ENCODE measurements around the gene NETO2.

Gene NETO2

DNA sequence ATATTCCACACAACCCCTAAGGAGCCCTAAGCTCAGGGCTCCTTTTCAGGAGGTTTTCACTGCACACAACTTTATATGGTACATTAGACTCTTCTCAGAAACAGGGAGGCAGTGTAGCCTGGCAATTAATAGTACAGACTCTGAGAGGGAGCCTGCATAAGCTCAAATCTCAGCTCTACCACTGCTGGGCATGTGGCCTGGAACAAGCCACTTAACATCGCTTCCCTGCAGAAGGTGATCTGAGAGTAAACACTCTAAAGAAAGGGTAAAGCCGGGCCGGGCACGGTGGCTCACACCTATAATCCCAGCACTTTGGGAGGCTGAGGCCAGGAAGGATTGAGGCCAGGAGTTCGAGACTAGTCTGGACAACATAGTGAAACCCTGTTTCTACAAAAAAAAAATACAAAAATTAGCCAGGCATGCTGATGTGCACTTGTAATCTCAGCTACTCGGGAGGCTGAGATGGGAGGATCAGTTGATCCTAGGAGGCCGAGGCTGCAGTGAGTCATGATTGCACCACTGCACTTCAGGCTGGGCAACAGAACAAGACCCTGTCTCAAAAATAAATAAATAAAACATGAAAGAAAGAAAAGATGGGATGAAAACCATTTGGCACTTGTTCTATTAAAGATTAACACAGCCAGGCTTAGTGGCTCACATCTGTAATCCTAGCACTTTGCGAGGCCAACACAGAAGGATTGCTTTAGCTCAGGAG is 99.6 kb downstream of the NETO2 start:
- Histone ChIP-seq H3K4me3 (ENCODE audit: low read depth in 1 of 2, low read length in 1 of 2) (no peak overlapping the region), H3K27me3 (peaks cover 9% of the 10 kb centered on the region), H3K4me1 (ENCODE audit: control insufficient read depth in 1 of 2, insufficient read depth in 1 of 2, low read depth in 1 of 2, low read length in 1 of 2) (no peaks in the 10 kb centered on the region), H3K36me3 (no peaks in the 10 kb centered on the region), H3K9me3 (no peaks in the 10 kb centered on the region), H3K27ac (no peak overlapping the region)
- no peak for TF ChIP-seq CTCF (IDR thresholded peaks at IDR 0.05)

- no peaks in the 10 kb centered on the region for H3K36me3 ChIP-seq
- peaks cover 1 to 2% of the 10 kb centered on the region in 2 experiments for H3K4me1 ChIP-seq (ENCODE audit: control insufficient read depth in 1 of 2, insufficient read depth in 1 of 2, low read depth in 1 of 2, low read length in 1 of 2)
- no peak for TF ChIP-seq CTCF (IDR thresholded peaks at IDR 0.05)
- peaks cover 16% of the 10 kb centered on the region for H3K27me3 ChIP-seq
- H3K9me3 ChIP-seq = no peaks in the 10 kb centered on the region
- H3K27ac ChIP-seq = no peak overlapping the region
- H3K4me3 ChIP-seq (ENCODE audit: low read depth in 1 of 2, low read length in 1 of 2) = no peak overlapping the region
Measured at GRCh38 chr16:47043200-47043599, 100.5 kb downstream of the NETO2 start.

DNA sequence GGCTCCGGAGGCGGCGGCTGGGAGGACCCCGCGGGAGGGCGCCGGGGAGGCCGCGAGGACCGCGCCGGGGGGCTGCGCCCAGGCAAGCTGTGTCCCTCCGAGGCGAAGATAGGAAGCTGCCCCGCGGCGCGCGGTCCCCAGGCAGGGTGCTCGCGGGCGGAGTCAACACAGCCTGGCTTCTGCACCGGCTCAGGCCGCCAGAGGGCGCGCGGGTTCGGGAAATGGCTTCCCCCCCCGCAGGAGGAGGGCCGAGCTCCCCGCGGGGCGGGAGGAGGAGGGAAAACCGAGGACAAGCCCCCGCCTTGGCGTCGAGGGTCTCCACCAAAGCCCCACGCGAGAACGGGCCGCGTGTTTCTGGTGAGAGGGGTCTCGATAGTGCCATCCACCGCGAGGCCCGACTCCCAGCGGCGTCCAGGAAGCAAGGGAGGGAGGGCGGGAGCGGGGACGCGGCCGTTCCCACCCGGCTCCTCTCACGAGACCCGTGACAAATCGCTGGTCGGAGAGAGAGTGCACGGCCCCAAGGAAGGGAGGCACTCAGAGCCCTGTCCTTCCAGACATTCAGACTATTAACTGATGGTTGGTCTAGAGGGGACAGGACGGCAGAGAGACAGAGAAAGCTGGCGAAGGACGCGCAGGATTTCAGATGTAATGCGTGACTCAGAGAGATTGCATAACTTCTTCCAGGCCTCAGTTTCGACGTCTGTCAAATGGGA is 105.8 kb downstream of the NETO2 start:
- Histone ChIP-seq H3K27ac (peak overlapping the region; percentile 36), H3K4me3 (ENCODE audit: low read depth in 1 of 2, low read length in 1 of 2) (peak overlapping the region; percentile 66 to 86), H3K36me3 (no peaks in the 10 kb centered on the region), H3K27me3 (peaks cover 38% of the 10 kb centered on the region), H3K4me1 (ENCODE audit: control insufficient read depth in 1 of 2, insufficient read depth in 1 of 2, low read depth in 1 of 2, low read length in 1 of 2) (peaks cover 9 to 10% of the 10 kb centered on the region in 2 experiments), H3K9me3 (no peaks in the 10 kb centered on the region)
- TF ChIP-seq CTCF (IDR thresholded peaks at IDR 0.05) = peak; percentile 92

DNA sequence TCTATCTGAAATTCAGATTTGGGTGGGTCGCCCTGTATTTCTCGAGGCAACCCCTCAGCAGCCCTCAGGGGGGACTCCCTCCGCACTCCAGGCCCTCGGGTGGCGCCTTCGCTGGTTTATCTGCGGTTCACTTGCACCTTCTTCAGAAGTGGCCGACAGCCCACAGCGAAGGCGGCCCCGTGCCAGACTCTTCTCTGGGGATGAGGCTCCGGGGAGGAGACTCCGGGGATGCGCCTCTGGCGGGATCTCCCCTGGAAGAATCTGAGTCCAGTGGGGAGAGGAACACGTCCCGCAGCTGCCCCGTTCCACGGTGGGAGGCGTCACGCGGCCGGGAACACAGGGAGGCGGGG is 106.4 kb downstream of the NETO2 start:
- H3K27me3 ChIP-seq = peaks cover 38% of the 10 kb centered on the region
- peak overlapping the region; percentile 66 to 86 for H3K4me3 ChIP-seq (ENCODE audit: low read depth in 1 of 2, low read length in 1 of 2)
- H3K36me3 ChIP-seq = no peaks in the 10 kb centered on the region
- peak overlapping the region; percentile 36 for H3K27ac ChIP-seq
- H3K4me1 ChIP-seq (ENCODE audit: control insufficient read depth in 1 of 2, insufficient read depth in 1 of 2, low read depth in 1 of 2, low read length in 1 of 2) = peaks cover 9 to 10% of the 10 kb centered on the region in 2 experiments
- H3K9me3 ChIP-seq = no peaks in the 10 kb centered on the region
- TF ChIP-seq CTCF (IDR thresholded peaks at IDR 0.05) = no peak

DNA sequence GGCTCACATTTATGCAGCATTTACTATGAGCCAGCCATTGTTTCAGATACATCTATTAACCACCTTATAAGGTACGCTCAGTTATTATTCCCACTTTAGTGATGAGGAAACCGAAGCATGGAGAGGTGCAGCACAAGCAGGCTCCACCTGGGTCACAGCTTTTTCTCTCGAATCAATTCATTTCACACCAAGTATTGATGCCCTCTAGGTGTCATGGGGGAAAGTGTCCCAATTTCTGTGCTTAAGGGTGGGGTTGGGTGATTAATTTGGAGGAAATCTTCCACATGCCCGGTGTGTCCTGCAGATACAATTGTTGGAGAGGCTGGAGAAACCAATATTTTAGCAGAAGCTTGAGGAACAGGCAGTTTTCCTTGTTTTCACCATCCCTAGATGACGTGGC is 107.5 kb downstream of the NETO2 start:
- Histone ChIP-seq H3K36me3 (no peaks in the 10 kb centered on the region), H3K27me3 (peaks cover 38% of the 10 kb centered on the region), H3K4me3 (ENCODE audit: low read depth in 1 of 2, low read length in 1 of 2) (no peak overlapping the region), H3K4me1 (ENCODE audit: control insufficient read depth in 1 of 2, insufficient read depth in 1 of 2, low read depth in 1 of 2, low read length in 1 of 2) (peaks cover 9 to 10% of the 10 kb centered on the region in 2 experiments), H3K27ac (no peak overlapping the region), H3K9me3 (no peaks in the 10 kb centered on the region)
- no peak for TF ChIP-seq CTCF (IDR thresholded peaks at IDR 0.05)
